AG04449 (cell line): ENCODE results near the gene ITGA2B.

Source experiments
- CTCF ChIA-PET: fragments of 350-600 bp; formaldehyde crosslinking; extraction: SDS; loops from one replicate; lab custom pipeline; 2021; ENCODE audit warnings: antibody characterized with exemption; lab: Yijun Ruan, JAX
- POLR2A ChIA-PET: fragments of 400-600, 350-600 bp; formaldehyde crosslinking; extraction: SDS; loops from one replicate; lab custom pipeline; 2020; ENCODE audit warnings: antibody characterized with exemption, inconsistent platforms; lab: Yijun Ruan, JAX
- DNase-seq: peaks from one replicate; pipeline ENCODE4 v3.0.0-alpha.2; 2010; ENCODE audit warnings: low read depth, low spot score
- H3K4me3 ChIP-seq: 2 replicates; pipeline ENCODE4 v1.5.1; 2011; ENCODE audit warnings: low read depth, mild to moderate bottlenecking, control low read depth, low read length
- TF ChIP-seq, protein P1 (sequence below): IDR thresholded peaks from one replicate; pipeline ENCODE4 v1.5.1; 2011; ENCODE audit warnings: mild to moderate bottlenecking, moderate library complexity, low read length, control low read depth, inconsistent platforms; ENCODE audit not compliant: insufficient read depth; ENCODE audit errors: missing control alignments

ITGA2B gene

DNA sequence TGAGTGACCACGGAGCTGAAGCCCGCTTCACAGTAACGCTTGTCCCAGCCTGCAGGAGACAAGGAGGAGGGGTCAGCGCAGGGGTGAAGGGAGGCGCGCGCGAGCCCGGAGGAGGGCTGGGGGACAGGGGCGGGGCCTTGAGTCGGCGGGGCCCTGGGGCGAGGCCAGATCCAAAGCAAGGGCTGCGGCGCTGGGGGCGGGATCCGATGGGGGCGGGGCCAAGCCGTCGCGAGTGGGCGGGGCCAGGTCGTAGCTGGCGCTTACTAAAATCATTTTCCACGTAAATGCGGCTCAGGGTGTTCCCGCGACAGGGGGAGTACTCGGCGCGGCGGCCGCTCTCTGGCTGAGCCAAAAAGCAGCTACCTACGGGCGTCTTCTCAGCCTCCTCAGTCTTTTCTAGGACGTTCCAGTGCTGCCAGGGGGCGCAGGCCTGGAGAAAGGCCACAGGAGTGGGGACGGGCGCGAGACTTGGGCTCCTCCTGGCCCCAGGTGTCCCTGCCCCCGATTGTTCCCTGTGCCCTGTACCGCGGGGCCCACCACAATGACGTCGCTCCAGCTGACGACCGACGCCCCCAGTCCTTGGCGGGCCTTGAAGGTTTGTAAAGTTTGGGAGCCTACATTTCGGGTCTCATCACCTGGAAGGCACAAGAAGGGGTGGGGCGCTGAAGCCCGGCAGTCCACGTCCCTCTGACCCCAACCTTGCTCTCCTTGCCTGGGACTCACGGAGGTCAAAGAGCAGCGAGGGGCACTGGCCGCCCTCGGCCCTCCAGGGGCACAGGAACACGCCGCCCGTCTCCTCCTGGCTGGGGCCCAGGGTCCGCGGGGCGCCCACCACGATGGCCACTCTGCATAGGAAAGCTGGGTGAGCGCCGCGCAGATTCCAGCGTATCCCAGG is 3.9 kb downstream of the ITGA2B start:
- POLR2A ChIA-PET, result interaction anchor here (0.6 to 1.0 kb wide), 3 partner anchors 10 to 277 kb away, joined by 3 to 5 read pairs (median 3); no protein-coding TSS in a partner anchor
- TF ChIP-seq, protein P1, sequence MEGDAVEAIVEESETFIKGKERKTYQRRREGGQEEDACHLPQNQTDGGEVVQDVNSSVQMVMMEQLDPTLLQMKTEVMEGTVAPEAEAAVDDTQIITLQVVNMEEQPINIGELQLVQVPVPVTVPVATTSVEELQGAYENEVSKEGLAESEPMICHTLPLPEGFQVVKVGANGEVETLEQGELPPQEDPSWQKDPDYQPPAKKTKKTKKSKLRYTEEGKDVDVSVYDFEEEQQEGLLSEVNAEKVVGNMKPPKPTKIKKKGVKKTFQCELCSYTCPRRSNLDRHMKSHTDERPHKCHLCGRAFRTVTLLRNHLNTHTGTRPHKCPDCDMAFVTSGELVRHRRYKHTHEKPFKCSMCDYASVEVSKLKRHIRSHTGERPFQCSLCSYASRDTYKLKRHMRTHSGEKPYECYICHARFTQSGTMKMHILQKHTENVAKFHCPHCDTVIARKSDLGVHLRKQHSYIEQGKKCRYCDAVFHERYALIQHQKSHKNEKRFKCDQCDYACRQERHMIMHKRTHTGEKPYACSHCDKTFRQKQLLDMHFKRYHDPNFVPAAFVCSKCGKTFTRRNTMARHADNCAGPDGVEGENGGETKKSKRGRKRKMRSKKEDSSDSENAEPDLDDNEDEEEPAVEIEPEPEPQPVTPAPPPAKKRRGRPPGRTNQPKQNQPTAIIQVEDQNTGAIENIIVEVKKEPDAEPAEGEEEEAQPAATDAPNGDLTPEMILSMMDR, result no peak
- CTCF ChIA-PET, result interaction anchor here (0.7 to 2.9 kb wide), 11 partner anchors 9 to 248 kb away, joined by 3 to 18 read pairs (median 5); partner anchors contain the start of gene FAM171A2
- no peak for DNase-seq
- peak overlapping the region; percentile 62 for H3K4me3 ChIP-seq

DNA sequence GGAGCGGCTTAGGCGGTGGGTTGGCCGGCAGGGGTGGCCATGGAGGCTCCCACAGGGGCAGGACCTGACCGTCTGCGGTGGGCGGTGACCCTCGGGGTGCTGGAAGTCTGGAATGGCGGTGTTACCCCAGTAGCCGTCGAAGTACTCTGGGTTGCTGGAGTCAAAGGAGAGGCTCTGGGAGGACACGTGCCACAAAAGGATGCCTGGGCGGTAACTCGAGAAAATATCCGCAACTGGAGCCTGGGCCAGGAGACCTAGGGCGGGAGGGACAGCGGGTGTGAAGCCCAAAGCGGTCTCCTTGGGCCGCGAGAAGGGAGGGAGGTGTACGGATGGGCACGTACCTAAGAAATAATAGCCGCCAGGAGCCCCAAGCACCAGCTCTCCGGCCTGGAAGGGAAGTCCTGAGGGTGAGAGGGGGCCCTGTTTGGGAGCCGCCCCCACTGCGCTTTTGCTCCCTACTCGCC is 4.6 kb downstream of the ITGA2B start:
- peak overlapping the region; percentile 62 for H3K4me3 ChIP-seq
- no peak for DNase-seq
- ChIA-PET CTCF (interaction anchor here (0.7 to 2.9 kb wide), 9 partner anchors 9 to 249 kb away, joined by 3 to 18 read pairs (median 7); partner anchors contain the start of gene FAM171A2), POLR2A (interaction anchor here (1.0 kb wide), 1 partner anchor 276 kb away, joined by 3 read pairs; no protein-coding TSS in a partner anchor)
- TF ChIP-seq, protein P1, result no peak

DNA sequence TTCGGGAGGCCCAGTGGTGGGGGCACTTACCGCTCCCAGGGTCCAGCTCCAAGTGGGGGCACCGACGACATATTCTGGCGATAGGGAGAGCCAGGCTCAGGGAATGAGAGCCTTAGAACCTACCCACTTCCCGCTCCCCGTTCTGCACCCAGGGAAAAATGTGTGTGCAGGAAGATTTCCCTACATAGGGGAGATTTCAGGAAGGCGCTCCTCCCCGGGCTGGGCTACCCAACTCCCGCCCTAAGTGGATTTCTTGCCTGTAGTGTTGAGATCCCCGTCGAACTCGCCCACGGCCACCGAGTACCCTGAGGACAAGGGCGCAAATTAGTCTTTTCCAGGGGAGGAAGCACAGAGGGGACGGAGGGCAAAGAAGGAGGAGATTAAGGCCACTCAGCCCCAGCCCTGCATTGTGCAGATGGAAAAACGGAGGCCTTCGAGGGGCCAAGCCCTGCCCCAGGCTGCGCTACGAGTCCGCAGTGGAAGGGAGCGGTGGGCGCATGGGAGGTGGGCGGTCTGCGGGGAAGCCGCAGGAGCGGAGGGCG is 5.1 kb downstream of the ITGA2B start:
- TF ChIP-seq, protein P1, result no peak
- CTCF ChIA-PET, result interaction anchor here (1.3 to 2.3 kb wide), 4 partner anchors 8 to 139 kb away, joined by 4 to 10 read pairs (median 8); no protein-coding TSS in a partner anchor
- POLR2A ChIA-PET, result interaction anchor here (1.0 kb wide), 1 partner anchor 276 kb away, joined by 3 read pairs; no protein-coding TSS in a partner anchor
- H3K4me3 ChIP-seq, result no peak overlapping the region; the same call in 1 of the 2 replicates
- no peak for DNase-seq

DNA sequence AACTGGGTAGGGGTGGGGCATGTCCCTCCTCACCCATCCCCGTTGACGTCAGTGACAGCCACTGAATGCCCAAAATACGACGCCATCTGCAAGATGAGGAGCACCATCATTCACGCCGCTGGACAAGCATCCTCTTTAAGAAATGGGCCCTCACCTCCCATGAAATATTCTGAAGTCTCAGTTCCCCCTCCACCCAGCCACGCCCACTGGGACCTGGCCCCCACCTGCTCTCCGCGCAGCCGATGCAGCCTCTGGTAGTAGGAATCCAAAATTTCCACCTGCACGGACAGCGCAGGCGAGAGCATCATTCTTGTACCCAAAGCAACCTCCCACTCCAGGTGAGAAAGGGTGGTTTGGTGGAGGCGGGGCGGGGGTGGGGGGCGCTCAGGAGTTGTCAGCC is 5.6 kb downstream of the ITGA2B start:
- ChIA-PET CTCF (interaction anchor here (1.5 to 2.2 kb wide), 3 partner anchors 13 to 25 kb away, joined by 3 to 8 read pairs (median 7); partner anchors contain the start of gene FAM171A2), POLR2A (no interaction called here)
- no peak overlapping the region for H3K4me3 ChIP-seq
- TF ChIP-seq, protein P1, result no peak
- no peak for DNase-seq

DNA sequence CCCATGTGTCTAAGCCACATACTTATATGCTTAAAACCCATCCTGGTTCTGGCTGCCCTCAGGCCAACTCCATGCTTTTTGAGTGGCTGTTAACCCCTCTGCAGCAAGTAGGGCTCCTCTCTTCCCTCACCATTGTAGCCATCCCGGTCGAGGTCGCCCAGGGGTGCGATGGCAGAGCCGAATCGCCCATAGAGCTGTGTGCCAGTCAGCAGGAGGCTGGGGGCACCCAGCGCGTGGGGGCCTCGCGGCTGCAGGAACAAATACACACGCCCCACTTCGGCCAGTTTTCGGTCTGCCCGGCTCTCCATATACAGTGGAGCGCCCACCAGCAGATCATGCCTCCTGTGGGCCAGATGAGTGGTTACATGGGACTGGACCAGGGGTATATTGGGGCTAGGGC is 6.1 kb downstream of the ITGA2B start:
- CTCF ChIA-PET, result interaction anchor here (1.5 to 1.6 kb wide), 2 partner anchors 20 to 24 kb away, joined by 3 to 8 read pairs; partner anchors contain the start of gene FAM171A2
- H3K4me3 ChIP-seq, result no peak overlapping the region
- DNase-seq, result no peak
- TF ChIP-seq, protein P1, result no peak
- POLR2A ChIA-PET, result no interaction called here
